ENCODE measurements around the gene ASTN2.

ASTN2 gene

GRCh38 chr9:117302487-117302886, 112.4 kb downstream of the ASTN2 start:
- Histone ChIP-seq H2AFZ (ENCODE audit: low read length) (no peak overlapping the region), H3K27ac (ENCODE audit: low read length) (no peak overlapping the region), H3K79me2 (ENCODE audit: low read length) (no peaks in the 10 kb centered on the region), H3K9me3 (replicated peaks; ENCODE audit: insufficient read depth, low read length) (no peaks in the 10 kb centered on the region), H3K27me3 (replicated peaks; ENCODE audit: insufficient read depth, low read length) (no peaks in the 10 kb centered on the region), H3K4me3 (ENCODE audit: low read length) (no peak overlapping the region), H3K9me2 (replicated peaks; ENCODE audit: insufficient read depth, low read length) (no peaks in the 10 kb centered on the region), H3K4me2 (ENCODE audit: low read depth, low read length) (no peak overlapping the region), H4K20me1 (ENCODE audit: insufficient read depth, low read length) (no peaks in the 10 kb centered on the region), H3K9ac (ENCODE audit: low read length) (no peak overlapping the region), H3F3A (ENCODE audit: insufficient read depth, low read length) (no peaks in the 10 kb centered on the region), H3K36me3 (replicated peaks; ENCODE audit: insufficient read depth, low read length) (no peaks in the 10 kb centered on the region), H3K4me1 (ENCODE audit: low read length) (no peaks in the 10 kb centered on the region)
- no peak for DNase-seq
- TF ChIP-seq EZH2phosphoT487 (IDR thresholded peaks at IDR 0.05; ENCODE audit: low read length) (no peak), CTCF (IDR thresholded peaks at IDR 0.05; ENCODE audit: low read length) (no peak), EZH2 (optimal IDR thresholded peaks at IDR 0.05; ENCODE audit: low read depth, low read length) (no peak)

GRCh38 chr9:117300371-117301110, 114.3 kb downstream of the ASTN2 start:
- H3K4me2 ChIP-seq (ENCODE audit: low read depth, low read length), result no peak overlapping the region
- no peaks in the 10 kb centered on the region for H3K9me2 ChIP-seq (replicated peaks; ENCODE audit: insufficient read depth, low read length)
- H3K79me2 ChIP-seq (ENCODE audit: low read length), result no peaks in the 10 kb centered on the region

DNA sequence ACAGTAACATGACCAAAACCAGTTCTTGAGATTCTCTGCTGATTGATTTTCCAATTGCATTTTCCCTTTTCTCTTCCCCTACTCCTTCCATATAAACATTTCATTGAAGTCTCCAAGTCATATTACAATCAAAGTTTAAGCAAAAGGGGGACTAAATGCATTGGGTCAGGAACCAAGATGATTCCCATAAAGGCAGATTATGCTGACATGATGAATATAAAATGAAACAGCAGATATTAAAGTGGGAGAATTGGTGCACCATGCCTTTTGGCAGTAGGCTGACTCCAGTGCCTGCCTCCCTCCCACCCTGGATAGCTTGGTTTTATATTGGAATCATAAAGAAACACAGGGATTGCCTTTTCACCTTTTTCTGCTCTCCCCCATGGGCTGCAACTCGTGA, 118.4 kb downstream of the ASTN2 start:
- Histone ChIP-seq H3K27me3 (replicated peaks; ENCODE audit: insufficient read depth, low read length) (no peaks in the 10 kb centered on the region), H4K20me1 (ENCODE audit: insufficient read depth, low read length) (no peaks in the 10 kb centered on the region), H3K4me2 (ENCODE audit: low read depth, low read length) (no peak overlapping the region), H3F3A (ENCODE audit: insufficient read depth, low read length) (no peaks in the 10 kb centered on the region), H3K79me2 (ENCODE audit: low read length) (no peaks in the 10 kb centered on the region), H3K9me2 (replicated peaks; ENCODE audit: insufficient read depth, low read length) (no peaks in the 10 kb centered on the region), H3K9me3 (replicated peaks; ENCODE audit: insufficient read depth, low read length) (no peaks in the 10 kb centered on the region), H2AFZ (ENCODE audit: low read length) (no peak overlapping the region), H3K27ac (ENCODE audit: low read length) (no peak overlapping the region), H3K4me3 (ENCODE audit: low read length) (no peak overlapping the region), H3K9ac (ENCODE audit: low read length) (no peak overlapping the region), H3K4me1 (ENCODE audit: low read length) (no peaks in the 10 kb centered on the region), H3K36me3 (replicated peaks; ENCODE audit: insufficient read depth, low read length) (no peaks in the 10 kb centered on the region)
- DNase-seq, result no peak
- no peak for TF ChIP-seq EZH2phosphoT487 (IDR thresholded peaks at IDR 0.05; ENCODE audit: low read length)
- no peak for TF ChIP-seq EZH2 (optimal IDR thresholded peaks at IDR 0.05; ENCODE audit: low read depth, low read length)
- no peak for TF ChIP-seq CTCF (IDR thresholded peaks at IDR 0.05; ENCODE audit: low read length)

More at GRCh38 chr9:117300371-117301110, 114.3 kb downstream of the ASTN2 start:
- Histone ChIP-seq H3K4me3 (ENCODE audit: low read length) (no peak overlapping the region), H3K4me1 (ENCODE audit: low read length) (no peaks in the 10 kb centered on the region), H3K27ac (ENCODE audit: low read length) (no peak overlapping the region), H3K9ac (ENCODE audit: low read length) (no peak overlapping the region), H3F3A (ENCODE audit: insufficient read depth, low read length) (no peaks in the 10 kb centered on the region), H2AFZ (ENCODE audit: low read length) (no peak overlapping the region), H3K36me3 (replicated peaks; ENCODE audit: insufficient read depth, low read length) (no peaks in the 10 kb centered on the region), H3K9me3 (replicated peaks; ENCODE audit: insufficient read depth, low read length) (no peaks in the 10 kb centered on the region), H3K27me3 (replicated peaks; ENCODE audit: insufficient read depth, low read length) (no peaks in the 10 kb centered on the region), H4K20me1 (ENCODE audit: insufficient read depth, low read length) (no peaks in the 10 kb centered on the region)
- DNase-seq, result no peak
- no peak for TF ChIP-seq EZH2phosphoT487 (IDR thresholded peaks at IDR 0.05; ENCODE audit: low read length)
- no peak for TF ChIP-seq CTCF (IDR thresholded peaks at IDR 0.05; ENCODE audit: low read length)
- no peak for TF ChIP-seq EZH2 (optimal IDR thresholded peaks at IDR 0.05; ENCODE audit: low read depth, low read length)

Data from MM.1S (cell line).